SK-N-SH (cell line): ENCODE measurements around the gene FBXO21. TPM values are rescaled to one million over a fixed set of nuclear protein-coding genes. Genes with fewer than 3 reads are reported as not detected.

Experiments
- CTCF ChIA-PET: fragments of 300-600, 350-600 bp; formaldehyde crosslinking; extraction: SDS; loops from one replicate; lab custom pipeline; 2021; lab: Yijun Ruan, JAX
- POLR2A ChIA-PET: fragments of 350-600 bp; sonication (Branson Sonifier 250); formaldehyde crosslinking; extraction: SDS; loops from one replicate; lab custom pipeline; 2020; ENCODE audit warnings: antibody characterized with exemption, inconsistent platforms; lab: Yijun Ruan, JAX
- DNase-seq: peaks from one replicate; pipeline ENCODE4 v3.0.0; 2012
- H2AFZ ChIP-seq: fragments of 200-600 bp; sonication (generic); 2 replicates; pipeline ENCODE4 v1.8.1; 2016; ENCODE audit warnings: antibody characterized with exemption, mild to moderate bottlenecking, low read depth
- H3F3A ChIP-seq: fragments of 200-600 bp; sonication (generic); replicated peaks from 2 replicates; pipeline ENCODE3; 2016; ENCODE audit warnings: antibody characterized with exemption, mild to moderate bottlenecking; ENCODE audit not compliant: insufficient read depth
- H3K27ac ChIP-seq, 2 experiments: fragments of 200-500 bp in 1 of 2; fragments of 200-600 bp in 1 of 2; sonication (Bioruptor generic) in 1 of 2; sonication (generic), shearing (Covaris generic) in 1 of 2; 2 replicates each; pipeline versions ENCODE4 v1.5.1 to v1.6.1; 2014 to 2016; ENCODE audit warnings: low read depth in 2 of 2, inconsistent platforms in 1 of 2, low read length in 1 of 2, mild to moderate bottlenecking in 1 of 2, mixed read lengths in 1 of 2
- H3K27me3 ChIP-seq: fragments of 200-600 bp; sonication (generic), shearing (Covaris generic); 2 replicates; pipeline ENCODE4 v1.6.1; 2016; ENCODE audit warnings: mixed run types; ENCODE audit not compliant: insufficient read depth
- H3K36me3 ChIP-seq, 2 experiments: fragments of 200-500 bp in 1 of 2; fragments of 200-600 bp in 1 of 2; sonication (Bioruptor generic) in 1 of 2; sonication (generic) in 1 of 2; replicated peaks in 1 of 2; 2 replicates each; pipeline versions ENCODE3 to v1.5.1; 2014 to 2016; ENCODE audit warnings: low read length in 1 of 2, mild to moderate bottlenecking in 1 of 2; ENCODE audit not compliant: insufficient read depth in 2 of 2, control insufficient read depth in 1 of 2
- H3K4me1 ChIP-seq, 2 experiments: fragments of 200-500 bp in 1 of 2; fragments of 200-600 bp in 1 of 2; sonication (Bioruptor generic) in 1 of 2; sonication (generic), shearing (Covaris generic) in 1 of 2; 2 replicates each; pipeline versions ENCODE4 v1.5.1 to v1.6.1; 2014 to 2016; ENCODE audit warnings: low read depth in 1 of 2, low read length in 1 of 2, mixed run types in 1 of 2; ENCODE audit not compliant: insufficient read depth in 2 of 2, control insufficient read depth in 1 of 2
- H3K4me2 ChIP-seq: fragments of 200-600 bp; sonication (generic), shearing (Covaris generic); 2 replicates; pipeline ENCODE4 v1.6.1; 2017; ENCODE audit warnings: mixed run types
- H3K4me3 ChIP-seq, 2 experiments: fragments of 200-500 bp in 1 of 2; fragments of 200-600 bp in 1 of 2; sonication (Bioruptor generic) in 1 of 2; sonication (generic), shearing (Covaris generic) in 1 of 2; 2 replicates each; pipeline versions ENCODE4 v1.5.1 to v1.8.1; 2014 to 2016; ENCODE audit warnings: low read depth in 2 of 2, inconsistent platforms in 1 of 2, low read length in 1 of 2, mild to moderate bottlenecking in 1 of 2, mixed read lengths in 1 of 2, moderate library complexity in 1 of 2
- H3K79me2 ChIP-seq: fragments of 200-600 bp; sonication (generic); 2 replicates; pipeline ENCODE4 v1.8.1; 2017; ENCODE audit warnings: mild to moderate bottlenecking; ENCODE audit not compliant: insufficient read depth
- H3K9ac ChIP-seq: fragments of 200-600 bp; sonication (generic); 2 replicates; pipeline ENCODE4 v1.6.1; 2017; ENCODE audit warnings: mixed run types
- H3K9me2 ChIP-seq: fragments of 200-600 bp; sonication (generic); 2 replicates; pipeline ENCODE4 v1.6.1; 2017; ENCODE audit warnings: mixed run types
- H3K9me3 ChIP-seq: fragments of 200-600 bp; sonication (generic); 2 replicates; pipeline ENCODE4 v1.6.1; 2017; ENCODE audit warnings: mixed run types, mild to moderate bottlenecking, moderate library complexity
- H4K20me1 ChIP-seq: fragments of 200-600 bp; sonication (generic); 2 replicates; pipeline ENCODE4 v1.6.1; 2017; ENCODE audit warnings: mild to moderate bottlenecking, mixed run types; ENCODE audit not compliant: insufficient read depth
- CHD2 ChIP-seq: fragments of 150-350 bp; IDR thresholded peaks from 2 replicates; pipeline ENCODE4 v1.6.1; 2018; ENCODE audit warnings: low read length; ENCODE audit not compliant: partially characterized antibody
- CTCF ChIP-seq: fragments of 200-600 bp; sonication (generic); IDR thresholded peaks from 2 replicates; pipeline ENCODE4 v1.6.1; 2017; ENCODE audit warnings: antibody characterized with exemption, mild to moderate bottlenecking, moderate library complexity
- ELF1 ChIP-seq: IDR thresholded peaks from 2 replicates; pipeline ENCODE4 v1.4.0; 2012
- FOSL2 ChIP-seq: IDR thresholded peaks from 2 replicates; pipeline ENCODE4 v1.4.0; 2012; ENCODE audit warnings: low read depth, mild to moderate bottlenecking, moderate library complexity, borderline replicate concordance
- FOXJ3 ChIP-seq: sonication (generic); formaldehyde crosslinking; IDR thresholded peaks from 2 replicates; pipeline ENCODE4 v1.5.1; 2020; ENCODE audit warnings: mild to moderate bottlenecking, missing genetic modification reagents
- GABPA ChIP-seq: IDR thresholded peaks from 2 replicates; pipeline ENCODE4 v1.4.0; 2012; ENCODE audit warnings: low read depth, mild to moderate bottlenecking
- GATA2 ChIP-seq: sonication (generic); formaldehyde crosslinking; IDR thresholded peaks from 2 replicates; pipeline ENCODE4 v1.5.0; 2020; ENCODE audit warnings: mild to moderate bottlenecking, missing genetic modification reagents
- MXI1 ChIP-seq: IDR thresholded peaks from 2 replicates; pipeline ENCODE4 v1.6.1; 2012; ENCODE audit warnings: mild to moderate bottlenecking, low read depth, low read length, improper control_type of control experiment
- NFIC ChIP-seq: IDR thresholded peaks from 2 replicates; pipeline ENCODE4 v1.4.0; 2012; ENCODE audit warnings: borderline replicate concordance
- POLR2AphosphoS5 ChIP-seq: IDR thresholded peaks from 2 replicates; pipeline ENCODE4 v1.6.1; 2012; ENCODE audit warnings: low read depth, low read length
- RAD21 ChIP-seq: IDR thresholded peaks from 2 replicates; pipeline ENCODE4 v1.6.1; 2012; ENCODE audit warnings: mild to moderate bottlenecking, low read length
- RCOR1 ChIP-seq: fragments of 150-350 bp; IDR thresholded peaks from 2 replicates; pipeline ENCODE4 v1.6.1; 2017; ENCODE audit warnings: antibody characterized with exemption, low read length
- SIN3A ChIP-seq: IDR thresholded peaks from 2 replicates; pipeline ENCODE4 v1.6.1; 2012; ENCODE audit warnings: low read depth, mild to moderate bottlenecking, low read length, moderate library complexity, borderline replicate concordance
- TAF1 ChIP-seq: IDR thresholded peaks from 2 replicates; pipeline ENCODE4 v1.6.1; 2012; ENCODE audit warnings: low read depth, mild to moderate bottlenecking, low read length, moderate library complexity, borderline replicate concordance
- TCF12 ChIP-seq: IDR thresholded peaks from 2 replicates; pipeline ENCODE4 v1.4.0; 2012
- TEAD4 ChIP-seq: IDR thresholded peaks from 2 replicates; pipeline ENCODE4 v1.4.0; 2012; ENCODE audit warnings: mild to moderate bottlenecking, borderline replicate concordance; ENCODE audit not compliant: insufficient read depth
- USF1 ChIP-seq: IDR thresholded peaks from 2 replicates; pipeline ENCODE4 v1.4.0; 2012; ENCODE audit warnings: low read depth, borderline replicate concordance
- YY1 ChIP-seq: IDR thresholded peaks from 2 replicates; pipeline ENCODE4 v1.4.0; 2012; ENCODE audit warnings: low read depth, mild to moderate bottlenecking
- ZBTB33 ChIP-seq: IDR thresholded peaks from 2 replicates; pipeline ENCODE4 v1.4.0; 2012; ENCODE audit warnings: low read depth, borderline replicate concordance
- WGBS: methylation state at CpG from one replicate; pipeline ENCODE4 v1.1.6; 2017; ENCODE audit warnings: low lambda C conversion rate; 5-methylcytosine and 5-hydroxymethylcytosine counted together
- polyA plus RNA-seq, 3 experiments: library from polyadenylated mRNA; depleted of rRNA; stranded (reverse); fragments of >200 nt; gene quantifications; 2 replicates each; pipeline ENCODE4 v1.2.3, GENCODE V29; 2012

Gene FBXO21
- polyA plus RNA-seq, 1 of the 3 experiments (the other 2 are of a cell fraction): 44.2 TPM

GRCh38 chr12:117209626-117210025, 19.4 kb upstream of the FBXO21 start:
- Histone ChIP-seq H3K9me2 (no peaks in the 10 kb centered on the region), H3K79me2 (no peaks in the 10 kb centered on the region), H3K4me3 (no peak overlapping the region), H3K27me3 (no peaks in the 10 kb centered on the region; the same call in 1 of the 2 replicates), H3K4me2 (no peak overlapping the region), H3K4me1 (no peaks in the 10 kb centered on the region; a peak in 1 of 4 replicates), H3K36me3 (no peaks in the 10 kb centered on the region), H3F3A (no peaks in the 10 kb centered on the region), H3K9ac (no peak overlapping the region), H3K9me3 (no peaks in the 10 kb centered on the region), H4K20me1 (no peaks in the 10 kb centered on the region), H2AFZ (no peak overlapping the region), H3K27ac (no peak overlapping the region)
- DNase-seq: no peak
- ChIA-PET CTCF (interaction anchor here (0.7 to 15.9 kb wide), 4 partner anchors 19 to 643 kb away, joined by 3 to 320 read pairs (median 38); no protein-coding TSS in a partner anchor), POLR2A (no interaction called here)
- WGBS: 61% methylated on average over 3 of the region's 3 CpGs
- TF ChIP-seq FOSL2: no peak
- no peak for TF ChIP-seq GATA2 (CRISPR knock-in tag)
- TF ChIP-seq ZBTB33: no peak
- no peak for TF ChIP-seq SIN3A
- TF ChIP-seq GABPA: no peak
- TF ChIP-seq CTCF: no peak
- no peak for TF ChIP-seq TCF12
- TF ChIP-seq RAD21: no peak
- TF ChIP-seq TEAD4: no peak
- TF ChIP-seq FOXJ3 (CRISPR knock-in tag): no peak

- no peak for DNase-seq
- Histone ChIP-seq H3K9me3 (no peaks in the 10 kb centered on the region), H4K20me1 (no peaks in the 10 kb centered on the region), H3K4me1 (no peaks in the 10 kb centered on the region; a peak in 1 of 4 replicates), H2AFZ (no peak overlapping the region), H3K79me2 (no peaks in the 10 kb centered on the region), H3K27me3 (no peaks in the 10 kb centered on the region; the same call in 1 of the 2 replicates), H3K36me3 (no peaks in the 10 kb centered on the region), H3K4me2 (no peak overlapping the region), H3K4me3 (no peak overlapping the region), H3F3A (no peaks in the 10 kb centered on the region), H3K9ac (no peak overlapping the region), H3K27ac (no peak overlapping the region), H3K9me2 (no peaks in the 10 kb centered on the region)
- WGBS: 51% methylated on average over 13 of the region's 13 CpGs
- ChIA-PET POLR2A (no interaction called here), CTCF (interaction anchor here (0.7 to 15.9 kb wide), 4 partner anchors 18 to 643 kb away, joined by 3 to 320 read pairs (median 38); no protein-coding TSS in a partner anchor)
- no peak for TF ChIP-seq YY1
- no peak for TF ChIP-seq GABPA
- no peak for TF ChIP-seq SIN3A
- TF ChIP-seq TAF1: no peak
- TF ChIP-seq RCOR1: no peak
- no peak for TF ChIP-seq TEAD4
- no peak for TF ChIP-seq USF1
- no peak for TF ChIP-seq FOSL2
- TF ChIP-seq CHD2: no peak
- TF ChIP-seq POLR2AphosphoS5: no peak
- TF ChIP-seq MXI1: no peak
- TF ChIP-seq NFIC: no peak
- no peak for TF ChIP-seq ZBTB33
- no peak for TF ChIP-seq ELF1
Observed at GRCh38 chr12:117208811-117209455, 18.7 kb upstream of the FBXO21 start.
